HG03280 (cell line): ENCODE measurements around the gene COMMD9.

Experiments used
- ATAC-seq: cut with Tn5 transposase; IDR thresholded peaks from one replicate; pipeline ENCODE4 v1.9.1; 2021; ENCODE audit warnings: mild to moderate bottlenecking, moderate library complexity; ENCODE audit not compliant: unreplicated experiment

COMMD9 gene

DNA sequence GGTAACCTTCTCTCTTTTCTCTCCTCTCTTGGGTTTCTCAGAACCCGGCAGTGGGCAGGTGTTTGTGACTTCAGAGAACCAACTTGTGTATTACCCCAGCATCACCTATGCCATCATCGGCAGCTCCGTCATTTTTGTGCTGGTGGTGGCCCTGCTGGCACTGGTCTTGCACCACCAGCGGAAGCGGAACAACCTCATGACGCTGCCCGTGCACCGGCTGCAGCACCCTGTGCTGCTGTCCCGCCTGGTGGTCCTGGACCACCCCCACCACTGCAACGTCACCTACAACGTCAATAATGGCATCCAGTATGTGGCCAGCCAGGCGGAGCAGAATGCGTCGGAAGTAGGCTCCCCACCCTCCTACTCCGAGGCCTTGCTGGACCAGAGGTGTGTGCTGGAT lies 62.2 kb downstream of the COMMD9 start:
- no peak for ATAC-seq

- no peak for ATAC-seq
Measured at GRCh38 chr11:36224209-36224882, 64.9 kb downstream of the COMMD9 start.

DNA sequence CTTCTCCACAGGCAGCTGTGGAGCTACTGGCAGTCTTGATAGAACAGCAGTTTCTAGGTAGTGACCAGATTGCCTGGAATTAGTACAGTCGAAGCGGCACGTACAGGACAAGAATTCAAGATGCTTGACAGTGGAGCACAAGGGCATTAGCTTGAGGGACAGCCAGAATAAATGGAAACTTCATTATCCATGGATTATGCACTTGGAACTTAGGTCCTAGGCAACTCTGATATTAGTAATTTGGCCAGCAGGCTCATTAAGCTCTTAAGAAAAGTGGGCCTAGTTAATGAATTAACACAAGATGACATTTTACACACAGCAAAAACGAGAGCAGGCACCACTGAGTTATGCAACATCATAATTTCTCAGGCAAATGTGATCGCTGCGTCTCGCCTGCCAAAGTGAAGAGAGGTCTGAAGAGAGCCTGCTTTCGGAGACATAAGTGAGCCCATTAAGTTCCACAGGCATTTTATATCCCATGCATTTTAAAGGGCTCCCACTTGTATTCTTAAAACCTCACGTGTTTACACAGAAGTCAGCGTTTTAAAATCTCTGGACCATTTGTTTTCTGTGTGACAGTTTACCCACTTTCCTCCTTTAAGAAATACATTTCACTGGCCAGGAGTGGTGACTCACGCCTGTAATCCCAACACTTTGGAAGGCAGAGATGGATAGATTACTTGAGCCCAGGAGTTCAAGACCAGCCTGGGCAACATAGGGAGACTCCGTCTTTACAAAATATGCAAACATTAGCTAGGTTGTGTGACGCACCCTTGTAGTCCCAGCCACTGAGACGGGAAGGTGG lies 66.2 kb downstream of the COMMD9 start:
- ATAC-seq = no peak
